Lower leg skin (tissue), 3 donors: Measurements from ENCODE around the gene CMTM3.

Source experiments
- POLR2A ChIP-seq, 2 donors: fragments of 450-650 bp; IDR thresholded peaks; one replicate each; pipeline ENCODE4 v1.6.1; 2016 to 2017; ENCODE audit warnings: antibody characterized with exemption in 2 of 2, mild to moderate bottlenecking in 1 of 2, moderate library complexity in 1 of 2
- TF ChIP-seq, protein P1 (sequence below), 3 donors: fragments of 450-650 bp; IDR thresholded peaks; one replicate each; pipeline ENCODE4 v1.5.1; 2016; ENCODE audit warnings: antibody characterized with exemption in 3 of 3, mild to moderate bottlenecking in 3 of 3, moderate library complexity in 2 of 3

- TF ChIP-seq, protein P1, sequence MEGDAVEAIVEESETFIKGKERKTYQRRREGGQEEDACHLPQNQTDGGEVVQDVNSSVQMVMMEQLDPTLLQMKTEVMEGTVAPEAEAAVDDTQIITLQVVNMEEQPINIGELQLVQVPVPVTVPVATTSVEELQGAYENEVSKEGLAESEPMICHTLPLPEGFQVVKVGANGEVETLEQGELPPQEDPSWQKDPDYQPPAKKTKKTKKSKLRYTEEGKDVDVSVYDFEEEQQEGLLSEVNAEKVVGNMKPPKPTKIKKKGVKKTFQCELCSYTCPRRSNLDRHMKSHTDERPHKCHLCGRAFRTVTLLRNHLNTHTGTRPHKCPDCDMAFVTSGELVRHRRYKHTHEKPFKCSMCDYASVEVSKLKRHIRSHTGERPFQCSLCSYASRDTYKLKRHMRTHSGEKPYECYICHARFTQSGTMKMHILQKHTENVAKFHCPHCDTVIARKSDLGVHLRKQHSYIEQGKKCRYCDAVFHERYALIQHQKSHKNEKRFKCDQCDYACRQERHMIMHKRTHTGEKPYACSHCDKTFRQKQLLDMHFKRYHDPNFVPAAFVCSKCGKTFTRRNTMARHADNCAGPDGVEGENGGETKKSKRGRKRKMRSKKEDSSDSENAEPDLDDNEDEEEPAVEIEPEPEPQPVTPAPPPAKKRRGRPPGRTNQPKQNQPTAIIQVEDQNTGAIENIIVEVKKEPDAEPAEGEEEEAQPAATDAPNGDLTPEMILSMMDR (IDR thresholded peaks at IDR 0.05), result no peak
- no peak for TF ChIP-seq POLR2A (IDR thresholded peaks at IDR 0.05)
These were observed 44.7 kb downstream of the CMTM3 start for GRCh38 chr16:66649167-66649566.
